K562 (cell line): ENCODE data around the gene NOL12. TPM values are rescaled to one million over a fixed set of nuclear protein-coding genes. Genes with fewer than 3 reads are reported as not detected.

Source experiments
- CBFA2T3 ChIP-seq: fragments of 450-650 bp; IDR thresholded peaks from 2 replicates; pipeline ENCODE4 v1.6.1; 2017
- CCNT2 ChIP-seq: IDR thresholded peaks from 2 replicates; pipeline ENCODE4 v1.6.1; 2011; ENCODE audit warnings: borderline replicate concordance, low read depth, mild to moderate bottlenecking, moderate library complexity, mixed read lengths, low read length; ENCODE audit not compliant: insufficient read length; ENCODE audit errors: extremely low read depth
- ELF1 ChIP-seq: fragments of 200-800 bp; sonication (Bioruptor generic); IDR thresholded peaks from 2 replicates; pipeline ENCODE4 v1.6.1; 2016; ENCODE audit warnings: missing genetic modification characterization, missing compliant biosample characterization
- ETS2 ChIP-seq: IDR thresholded peaks from 2 replicates; pipeline ENCODE4 v1.6.1; 2016; ENCODE audit warnings: borderline replicate concordance, missing genetic modification characterization, mild to moderate bottlenecking, moderate library complexity, missing compliant biosample characterization; ENCODE audit not compliant: poor library complexity, severe bottlenecking
- FOXK2 ChIP-seq, 2 experiments: fragments of 450-650 bp; IDR thresholded peaks in 1 of 2; conservative IDR thresholded peaks in 1 of 2; 2 replicates each; pipeline ENCODE4 v1.6.1; 2016; ENCODE audit warnings: low read depth in 2 of 2, mild to moderate bottlenecking in 1 of 2
- HMBOX1 ChIP-seq: sonication (generic); IDR thresholded peaks from 2 replicates; pipeline ENCODE4 v1.6.1; 2016
- MCM3 ChIP-seq: fragments of 450-650 bp; IDR thresholded peaks from 2 replicates; pipeline ENCODE4 v1.6.1; 2016
- MYBL2 ChIP-seq, 2 experiments: fragments of 450-650 bp in 1 of 2; sonication (generic) in 1 of 2; formaldehyde crosslinking in 1 of 2; IDR thresholded peaks; 2 replicates each; pipeline versions ENCODE4 v1.6.1 to v1.8.1; 2017 to 2022; ENCODE audit warnings: borderline replicate concordance in 1 of 2, inconsistent platforms in 1 of 2, low read depth in 1 of 2, mild to moderate bottlenecking in 1 of 2, missing genetic modification reagents in 1 of 2, moderate library complexity in 1 of 2
- SMAD2 ChIP-seq: fragments of 150-350 bp; IDR thresholded peaks from 2 replicates; pipeline ENCODE4 v1.6.1; 2014; ENCODE audit warnings: low read depth, mild to moderate bottlenecking, low read length
- SMARCA5 ChIP-seq: fragments of 450-650 bp; IDR thresholded peaks from 2 replicates; pipeline ENCODE4 v1.6.1; 2016
- SOX6 ChIP-seq: fragments of 450-650 bp; IDR thresholded peaks from 2 replicates; pipeline ENCODE4 v1.6.1; 2014; ENCODE audit warnings: mild to moderate bottlenecking
- STAT6 ChIP-seq: sonication (generic); formaldehyde crosslinking; IDR thresholded peaks from 2 replicates; pipeline ENCODE4 v1.8.1; 2023; ENCODE audit warnings: mild to moderate bottlenecking, missing genetic modification reagents
- TFAM ChIP-seq: fragments of 250-450 bp; sonication (Bioruptor Pico); conservative IDR thresholded peaks from 2 replicates; pipeline ENCODE4 v1.5.0; 2021; ENCODE audit warnings: mild to moderate bottlenecking, moderate library complexity
- TFAP4 ChIP-seq: sonication (generic); formaldehyde crosslinking; IDR thresholded peaks from 2 replicates; pipeline ENCODE4 v1.8.0; 2022; ENCODE audit warnings: missing genetic modification reagents, mild to moderate bottlenecking, moderate library complexity, borderline replicate concordance
- ZBTB1 ChIP-seq: sonication (generic); formaldehyde crosslinking; IDR thresholded peaks from 2 replicates; pipeline ENCODE4 v1.8.1; 2023; ENCODE audit warnings: missing genetic modification reagents, low read depth, mild to moderate bottlenecking, borderline replicate concordance
- ZBTB11 ChIP-seq, 3 experiments: fragments of 200-800 bp in 1 of 3; fragments of 250-450 bp in 1 of 3; fragments of 450-650 bp in 1 of 3; sonication (Bioruptor Pico) in 1 of 3; sonication (Bioruptor generic) in 1 of 3; formaldehyde crosslinking in 1 of 3; IDR thresholded peaks; 2 replicates each; pipeline versions ENCODE4 v1.6.1 to v1.8.0; 2016 to 2022; ENCODE audit warnings: mild to moderate bottlenecking in 2 of 3, missing genetic modification characterization in 2 of 3, missing compliant biosample characterization in 1 of 3, moderate library complexity in 1 of 3
- ZC3H8 ChIP-seq: fragments of 450-650 bp; IDR thresholded peaks from 2 replicates; pipeline ENCODE4 v1.6.1; 2017
- ZKSCAN3 ChIP-seq: fragments of 250-450 bp; sonication (Bioruptor Pico); IDR thresholded peaks from 2 replicates; pipeline ENCODE4 v1.4.0; 2020
- ZNF175 ChIP-seq: fragments of 200-800 bp; sonication (Bioruptor generic); IDR thresholded peaks from 2 replicates; pipeline ENCODE4 v1.6.1; 2016; ENCODE audit warnings: low read depth, mild to moderate bottlenecking, missing genetic modification characterization, missing compliant biosample characterization
- polyA plus RNA-seq, 8 experiments: library from polyadenylated mRNA; depleted of rRNA in 4 of 8; stranded (reverse) in 5 of 8; unstranded in 3 of 8; fragments of >200 nt; fragmentation: Nextera tagmentation in 2 of 8; fragmentation: Illumina TruSeq in 1 of 8; extraction: Ambion mirVana in 2 of 8; extraction: Trizol in 1 of 8; gene quantifications; 2 replicates each; pipeline versions ENCODE4 v1.2.1 to v1.2.3, GENCODE V29; 2011 to 2014; ENCODE audit warnings: inconsistent platforms in 1 of 8, missing spikeins in 1 of 8
- total RNA-seq, 7 experiments: library from RNA; depleted of rRNA in 6 of 7; stranded (reverse); fragments of >200 nt in 6 of 7; fragmentation: Illumina TruSeq in 2 of 7; extraction: Trizol in 2 of 7; gene quantifications; 2 replicates each; pipeline versions ENCODE4 v1.2.1 to v1.2.3, GENCODE V29; 2011 to 2021; ENCODE audit warnings: low replicate concordance in 1 of 7

NOL12 gene
- total and polyA plus RNA-seq, 9 of the 15 experiments (the other 6 are each of a cell fraction or from before 2014, with no cell fraction given): 2.8 to 40.9 (median 28.5) TPM

- no peak for TF ChIP-seq MYBL2 (IDR thresholded peaks at IDR 0.05; ENCODE audit: low read depth)
- TF ChIP-seq MYBL2 (CRISPR knock-in tag; IDR thresholded peaks at IDR 0.05; ENCODE audit: borderline replicate concordance): no peak
- no peak for TF ChIP-seq ZNF175
- TF ChIP-seq SMARCA5: no peak
- no peak for TF ChIP-seq ZBTB1
- TF ChIP-seq TFAM (CRISPR knock-in tag): no peak
- TF ChIP-seq ETS2 (tag): no peak
- peak; percentile 98 for TF ChIP-seq TFAP4 (CRISPR knock-in tag)
- peak; percentile 58 for TF ChIP-seq CBFA2T3
- TF ChIP-seq ZBTB11 (CRISPR knock-in tag; IDR thresholded peaks at IDR 0.05): peak in 1 of 3 experiments; percentile 63; a peak in 1 of 6 replicates
- no peak for TF ChIP-seq STAT6
- TF ChIP-seq MCM3: no peak
- no peak for TF ChIP-seq SMAD2
- TF ChIP-seq SOX6: no peak
- TF ChIP-seq ZKSCAN3 (CRISPR knock-in tag): no peak
- TF ChIP-seq CCNT2: peak; percentile 76
- TF ChIP-seq HMBOX1: no peak
- no peak for TF ChIP-seq ELF1 (tag)
- 0 out of 4 replicates have a peak, but pooled peaks have one; percentile 25 to 34 for TF ChIP-seq FOXK2 (conservative IDR thresholded peaks at IDR 0.05 in 1 of 2, IDR thresholded peaks at IDR 0.05 in 1 of 2; ENCODE audit: low read depth in 2 of 2)
- TF ChIP-seq ZC3H8: no peak
Measured at GRCh38 chr22:37676736-37677492, 9.2 kb upstream of the NOL12 start (continued).
